HepG2 (cell line): Measurements from ENCODE around the gene TMEM165.

Experiments used
- ELF4 ChIP-seq: sonication (generic); formaldehyde crosslinking; IDR thresholded peaks from 2 replicates; pipeline ENCODE4 v1.5.0; 2020; ENCODE audit warnings: missing genetic modification reagents, mild to moderate bottlenecking, moderate library complexity, borderline replicate concordance
- EZH2 ChIP-seq: conservative IDR thresholded peaks from 2 replicates; pipeline ENCODE4 v1.6.1; 2012; ENCODE audit warnings: mild to moderate bottlenecking, low read depth, low read length, moderate library complexity
- RELA ChIP-seq: sonication (generic); formaldehyde crosslinking; IDR thresholded peaks from 2 replicates; pipeline ENCODE4 v1.4.0; 2020; ENCODE audit warnings: missing genetic modification reagents
- TF ChIP-seq, protein P1 (sequence below), 2 experiments: sonication (generic) in 1 of 2; formaldehyde crosslinking in 1 of 2; IDR thresholded peaks; 2 replicates each; pipeline versions ENCODE4 v1.5.1 to v1.6.1; 2011 to 2020; ENCODE audit warnings: borderline replicate concordance in 1 of 2, low read depth in 1 of 2, low read length in 1 of 2, mild to moderate bottlenecking in 1 of 2, missing genetic modification reagents in 1 of 2, moderate library complexity in 1 of 2

- TF ChIP-seq EZH2 (no peak), RELA (CRISPR knock-in tag) (no peak), ELF4 (CRISPR knock-in tag) (no peak)
- TF ChIP-seq, protein P1, sequence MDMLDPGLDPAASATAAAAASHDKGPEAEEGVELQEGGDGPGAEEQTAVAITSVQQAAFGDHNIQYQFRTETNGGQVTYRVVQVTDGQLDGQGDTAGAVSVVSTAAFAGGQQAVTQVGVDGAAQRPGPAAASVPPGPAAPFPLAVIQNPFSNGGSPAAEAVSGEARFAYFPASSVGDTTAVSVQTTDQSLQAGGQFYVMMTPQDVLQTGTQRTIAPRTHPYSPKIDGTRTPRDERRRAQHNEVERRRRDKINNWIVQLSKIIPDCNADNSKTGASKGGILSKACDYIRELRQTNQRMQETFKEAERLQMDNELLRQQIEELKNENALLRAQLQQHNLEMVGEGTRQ (IDR thresholded peaks at IDR 0.05; ENCODE audit: low read depth, low read length): no peak
- TF ChIP-seq, protein P1 (CRISPR knock-in tag; IDR thresholded peaks at IDR 0.05; ENCODE audit: borderline replicate concordance): no peak
Observed at GRCh38 chr4:55365345-55365728, 30.4 kb upstream of the TMEM165 start.
